ENCODE data around the gene CAMK1D.
A peak's percentile ranks its signal among the peaks of the same experiment; 100 is the strongest.

CAMK1D gene

GRCh38 chr10:12500381-12501303, 151.3 kb downstream of the CAMK1D start:
- DNase-seq = no peak

DNA sequence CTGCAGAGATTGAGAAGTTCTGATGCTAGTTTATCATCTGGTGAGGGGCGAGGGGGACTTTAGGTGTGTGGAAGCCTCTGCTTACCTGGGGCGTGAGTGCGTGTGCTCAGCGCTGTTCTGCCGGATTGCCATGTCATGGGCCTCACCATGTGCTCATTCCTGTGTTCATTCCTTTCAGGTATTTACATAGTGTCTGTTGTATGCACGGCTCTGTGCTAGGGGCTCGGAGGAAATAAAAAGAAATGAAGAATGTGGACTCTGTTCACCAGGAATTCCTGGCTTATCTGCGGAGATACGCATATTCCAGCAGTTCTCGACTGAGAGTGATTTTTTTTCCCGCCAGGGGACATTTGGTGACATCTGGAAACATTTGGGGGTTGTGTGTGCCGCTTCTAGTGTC, 152.0 kb downstream of the CAMK1D start:
- DNase-seq = no peak

GRCh38 chr10:12501841-12502525, 152.6 kb downstream of the CAMK1D start:
- DNase-seq = no peak

DNA sequence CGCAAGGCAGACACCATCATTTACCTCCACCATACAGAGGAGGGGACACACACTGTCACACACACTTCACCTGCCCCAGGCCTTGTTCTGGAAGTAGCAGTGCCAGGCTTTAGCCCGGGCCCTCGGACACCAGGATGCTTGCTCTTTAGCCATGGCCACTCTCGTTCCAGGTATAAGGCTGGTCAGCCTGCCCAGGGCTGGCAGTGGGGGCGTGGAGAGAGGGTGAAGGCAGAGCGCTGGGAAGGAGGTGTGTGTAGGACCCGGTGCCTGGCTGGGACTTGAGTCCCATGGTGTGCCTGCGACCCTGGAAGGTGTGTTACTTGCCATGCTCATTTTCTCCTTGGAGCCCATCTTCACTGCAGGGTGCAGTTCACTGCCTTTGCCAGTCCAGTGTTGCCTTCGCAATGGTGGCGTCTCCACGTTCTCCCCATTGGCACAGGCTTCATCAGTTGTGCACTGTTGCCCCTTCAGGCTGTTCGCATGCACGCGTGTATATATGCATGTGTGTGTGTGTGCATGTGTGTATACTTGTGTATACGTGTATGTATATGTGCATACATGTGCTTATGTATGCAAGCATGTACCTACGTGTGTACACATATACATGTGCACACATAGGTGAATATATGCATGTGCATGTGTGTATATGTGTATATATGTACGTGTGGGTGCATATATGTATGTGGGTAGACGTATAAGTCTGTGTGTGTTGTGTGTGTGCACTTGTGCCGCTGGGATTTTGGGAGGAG, 153.4 kb downstream of the CAMK1D start:
- no peak for DNase-seq

DNA sequence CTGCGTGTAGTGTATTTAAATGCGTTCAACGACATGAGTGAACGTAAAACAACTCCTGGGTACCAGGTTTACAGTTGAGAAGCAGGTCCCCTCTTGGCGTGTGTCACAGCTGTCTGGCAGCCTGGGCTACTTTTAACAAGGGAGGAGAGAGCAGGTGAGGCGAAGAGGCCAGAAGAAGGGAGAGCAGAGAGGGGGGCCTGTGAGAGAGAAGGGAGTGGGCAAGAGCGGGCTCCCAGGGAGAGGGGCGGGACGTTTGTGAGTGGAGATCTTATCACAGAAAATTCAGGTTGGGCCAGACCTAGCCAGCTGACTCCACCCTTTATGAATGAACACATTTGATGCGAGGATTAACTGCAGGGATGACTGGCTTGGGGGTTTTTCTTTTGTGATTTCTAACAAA, 154.0 kb downstream of the CAMK1D start:
- DNase-seq = no peak

DNA sequence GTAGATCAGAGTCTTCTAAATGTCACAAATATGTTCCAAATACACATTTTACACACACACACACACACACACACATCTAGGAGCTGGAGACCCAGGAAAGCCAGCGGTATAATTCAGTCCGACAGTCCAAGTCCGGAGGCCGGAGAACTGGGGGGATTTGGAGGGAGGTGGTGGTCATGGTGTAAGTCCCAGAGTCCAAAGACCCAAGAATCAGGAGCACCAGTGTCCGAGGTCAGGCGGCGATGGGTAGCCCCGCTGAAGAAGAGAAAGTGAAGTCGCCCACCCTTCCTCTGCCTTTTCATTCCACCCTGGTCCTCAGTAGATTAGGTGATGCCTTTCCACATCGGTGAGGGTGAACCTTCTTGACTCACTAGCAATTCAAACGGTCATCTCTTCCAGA, 154.8 kb downstream of the CAMK1D start:
- no peak for DNase-seq

- DNase-seq = no peak
Measured at GRCh38 chr10:12504628-12505027, 155.3 kb downstream of the CAMK1D start.

- no peak for DNase-seq
Measured at GRCh38 chr10:12505683-12506082, 156.3 kb downstream of the CAMK1D start.

GRCh38 chr10:12507165-12507850, 158.0 kb downstream of the CAMK1D start:
- DNase-seq = no peak

DNA sequence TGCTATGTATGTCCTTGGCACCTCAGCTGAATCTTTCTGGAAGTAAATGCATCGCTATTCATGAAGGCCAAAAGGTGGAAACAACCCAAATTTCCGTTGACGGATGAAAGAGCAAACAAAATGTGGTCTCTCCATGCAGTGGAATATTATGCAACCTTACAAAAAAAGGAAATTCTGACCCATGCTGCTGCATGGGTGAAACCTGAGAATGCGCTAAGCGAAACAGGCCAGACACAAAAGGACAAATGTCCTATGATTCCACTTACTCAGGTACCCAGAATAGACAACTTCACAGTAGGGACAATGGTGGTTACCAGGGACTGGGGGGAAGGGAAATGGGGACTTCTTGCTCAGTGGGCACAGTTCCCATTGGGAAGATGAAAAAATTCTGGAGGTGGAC, 158.8 kb downstream of the CAMK1D start:
- no peak for DNase-seq

DNA sequence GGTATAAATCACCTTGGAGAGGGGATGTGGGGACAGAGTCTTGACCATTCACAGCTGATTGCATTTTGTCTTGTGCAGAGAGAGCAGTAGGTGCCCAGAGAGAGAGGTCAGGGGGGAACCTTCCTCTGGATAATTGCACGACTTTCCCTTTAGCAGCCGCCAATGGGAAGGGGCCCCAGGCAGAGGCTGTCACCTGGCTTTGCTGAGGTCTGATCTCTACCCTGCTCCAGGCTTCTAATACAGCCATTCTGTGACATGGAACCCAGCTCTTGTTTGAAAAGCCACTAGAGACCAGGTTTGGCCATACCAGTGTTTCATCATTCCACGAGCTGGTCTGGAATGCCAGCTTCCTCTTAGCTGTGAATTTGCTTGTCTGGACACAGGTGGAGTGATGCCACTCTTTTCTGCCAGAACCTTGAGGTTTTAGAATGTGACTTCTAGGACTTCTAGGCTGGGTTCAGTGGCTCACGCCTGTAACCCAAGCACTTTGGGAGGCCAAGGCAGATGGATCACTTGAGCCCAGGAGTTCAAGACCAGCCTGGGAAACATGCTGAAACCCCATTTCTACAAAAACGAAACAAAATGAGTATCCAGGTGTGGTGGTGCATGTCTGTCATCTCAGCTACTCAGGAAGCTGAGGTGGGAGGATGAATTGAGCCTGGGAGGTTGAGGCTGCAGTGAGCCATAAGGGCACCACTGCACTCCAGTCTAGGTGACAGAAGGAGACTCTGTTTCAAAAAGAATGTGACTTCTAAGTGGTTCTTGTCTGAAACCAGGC, 159.9 kb downstream of the CAMK1D start:
- no peak for DNase-seq

DNA sequence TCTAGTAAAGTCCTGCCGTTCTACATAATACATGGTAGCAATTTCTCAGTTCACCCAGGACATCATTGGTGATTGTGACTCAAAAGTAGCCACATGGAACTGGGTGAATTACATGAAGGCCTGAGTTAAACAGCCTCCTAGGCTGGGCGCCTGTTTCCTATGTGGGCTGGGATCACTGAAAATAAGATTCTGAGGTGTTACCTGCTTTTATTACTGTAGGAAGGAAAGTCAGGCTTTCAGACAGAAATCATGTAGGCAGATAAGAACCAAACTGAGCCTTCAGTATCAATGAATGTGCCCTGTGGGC, 160.4 kb downstream of the CAMK1D start:
- DNase-seq = no peak

DNA sequence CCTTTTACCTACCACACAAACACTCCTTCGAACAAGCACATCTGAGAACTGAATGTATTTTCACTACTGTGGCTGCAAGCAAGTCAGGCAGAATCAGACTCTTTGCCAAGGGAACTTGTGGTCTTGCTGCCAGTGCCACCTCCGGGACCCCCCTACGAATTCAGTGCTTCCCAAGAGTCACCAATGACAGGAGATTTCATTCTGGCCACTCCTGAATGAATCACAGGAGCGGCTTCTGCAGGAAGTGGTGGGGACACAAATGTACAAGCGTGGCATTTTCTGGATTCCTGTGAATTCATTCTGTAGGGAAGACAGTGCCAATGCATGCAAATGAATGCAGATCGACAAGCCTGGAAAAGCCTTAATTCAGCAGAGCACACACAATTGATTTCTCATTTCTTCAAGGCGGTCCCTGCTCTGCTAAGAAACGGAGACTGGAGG, 161.2 kb downstream of the CAMK1D start:
- DNase-seq = peak; percentile 48

DNA sequence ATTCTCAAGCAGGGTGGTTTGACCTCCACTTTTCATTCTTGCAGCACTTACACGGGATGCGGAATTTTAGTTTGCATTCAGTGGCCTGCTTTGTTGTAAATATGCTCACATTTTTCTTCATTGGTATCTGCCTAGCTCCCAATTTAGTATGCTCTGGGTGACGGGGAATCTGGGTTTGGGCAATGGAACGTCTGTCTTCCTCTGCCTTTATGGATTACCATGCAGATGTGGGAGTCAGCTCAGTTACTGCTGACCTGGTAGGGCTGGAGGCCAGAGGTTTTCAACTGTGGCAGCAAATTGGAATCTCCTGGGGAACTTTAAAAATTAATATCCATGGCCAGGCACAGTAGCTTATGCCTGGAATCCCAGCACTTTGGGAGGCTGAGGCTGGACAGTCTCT, 161.6 kb downstream of the CAMK1D start:
- DNase-seq = no peak

DNA sequence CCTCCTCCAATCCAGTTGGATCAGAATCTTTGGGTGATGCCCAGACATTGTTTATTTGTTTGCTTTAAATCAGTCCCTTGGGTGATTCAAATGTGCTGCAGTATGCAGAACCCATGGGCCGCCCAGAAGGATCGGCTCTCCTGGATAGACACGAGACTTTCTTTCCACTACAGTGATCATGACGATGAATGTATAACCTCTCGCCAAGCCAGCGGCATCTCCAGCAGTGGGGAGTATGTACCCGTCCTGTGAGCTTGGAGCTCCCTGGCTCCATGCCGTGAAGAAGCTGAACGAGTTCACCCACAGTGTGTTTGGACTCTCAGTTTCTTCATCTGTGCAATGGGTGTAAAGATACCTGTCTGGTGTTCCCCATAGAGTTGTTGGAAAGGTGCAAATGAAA, 162.3 kb downstream of the CAMK1D start:
- no peak for DNase-seq

- no peak for DNase-seq
Measured at GRCh38 chr10:12512332-12513002, 163.1 kb downstream of the CAMK1D start.

- no peak for DNase-seq
Measured at GRCh38 chr10:12513003-12513365, 163.6 kb downstream of the CAMK1D start.

GRCh38 chr10:12513775-12514673, 164.7 kb downstream of the CAMK1D start:
- DNase-seq = no peak

GRCh38 chr10:12518024-12518423, 168.7 kb downstream of the CAMK1D start:
- no peak for DNase-seq

GRCh38 chr10:12521423-12521822, 172.1 kb downstream of the CAMK1D start:
- no peak for DNase-seq

DNA sequence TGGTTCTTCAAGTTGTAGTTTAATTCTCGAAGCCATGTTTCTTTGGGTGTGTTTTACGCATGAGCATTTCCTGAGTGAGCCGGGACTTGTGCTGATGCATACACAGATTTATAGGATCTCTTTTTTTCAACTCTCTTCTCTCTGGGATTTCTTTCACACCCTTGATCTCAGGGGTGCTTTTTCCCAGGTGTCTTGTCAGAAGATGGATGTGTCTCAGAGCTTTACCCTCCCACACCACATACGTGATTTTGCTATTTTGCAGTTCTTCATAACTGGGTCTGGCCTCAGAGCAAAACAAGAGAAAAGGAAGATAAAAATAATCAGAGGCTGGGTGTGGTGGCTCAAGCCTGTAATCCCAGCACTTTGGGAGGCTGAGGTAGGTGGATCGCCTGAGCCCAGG, 177.0 kb downstream of the CAMK1D start:
- no peak for DNase-seq

All from fibroblast of skin of right biceps (primary cell).